H54 (cell line): ENCODE measurements around the gene IL3.
A peak's percentile ranks its signal among the peaks of the same experiment; 100 is the strongest.

Experiments
- DNase-seq: peaks from one replicate; pipeline ENCODE4 v3.0.0; 2011; ENCODE audit warnings: low spot score, mixed read lengths; ENCODE audit not compliant: insufficient read length
- FAIRE-seq: peaks from 3 replicates; lab custom pipeline; 2011; peaks lifted over from hg19 to GRCh38; lab: Jason Lieb, UNC
- POLR2A ChIP-seq: IDR thresholded peaks from 2 replicates; pipeline ENCODE4 v1.6.1; 2011; ENCODE audit warnings: low read depth, mild to moderate bottlenecking, low read length

IL3 gene

DNA sequence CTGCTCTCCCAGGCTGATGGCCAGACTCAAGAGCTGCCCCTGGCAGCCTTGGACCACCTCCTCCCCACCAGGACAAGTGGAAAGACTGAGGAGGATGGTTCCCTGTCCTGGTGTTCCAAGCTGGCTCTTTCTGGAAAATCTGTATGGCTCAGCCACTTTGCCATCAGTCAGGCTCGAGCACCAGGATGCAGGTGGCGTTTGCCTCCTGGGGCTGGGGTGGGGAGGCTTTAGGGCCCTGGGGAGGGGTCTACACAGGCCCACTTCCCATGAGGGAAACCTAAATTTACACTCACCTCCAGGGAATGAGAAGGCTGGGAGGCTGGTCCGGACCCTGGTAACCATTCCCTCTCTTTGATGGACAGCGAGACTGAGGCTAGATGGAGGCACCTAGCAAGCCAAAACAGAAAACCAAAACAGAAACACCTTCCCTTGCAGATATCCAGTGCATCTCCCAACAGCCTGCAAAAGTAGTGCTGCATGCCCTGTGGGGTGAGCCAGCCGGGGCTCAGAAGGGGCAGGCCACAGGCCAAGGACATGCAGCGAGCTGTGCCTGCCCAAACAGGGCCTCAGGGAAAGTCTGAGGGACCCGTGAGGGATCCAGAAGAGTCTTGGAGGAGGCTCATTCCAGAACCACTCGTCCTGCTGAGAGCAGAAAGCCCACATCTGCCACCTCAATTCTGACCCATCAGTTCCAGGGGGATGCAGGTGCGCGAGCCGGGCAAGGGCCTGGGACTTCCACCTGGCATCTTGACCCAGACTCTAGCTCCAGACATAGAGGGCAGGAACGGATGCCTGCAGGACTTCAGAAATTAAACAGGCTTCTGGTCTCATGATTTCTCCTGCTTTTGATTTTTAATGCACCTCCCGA is 7.7 kb downstream of the IL3 start:
- TF ChIP-seq POLR2A, result no peak
- FAIRE-seq (no peak), DNase-seq (no peak)

DNA sequence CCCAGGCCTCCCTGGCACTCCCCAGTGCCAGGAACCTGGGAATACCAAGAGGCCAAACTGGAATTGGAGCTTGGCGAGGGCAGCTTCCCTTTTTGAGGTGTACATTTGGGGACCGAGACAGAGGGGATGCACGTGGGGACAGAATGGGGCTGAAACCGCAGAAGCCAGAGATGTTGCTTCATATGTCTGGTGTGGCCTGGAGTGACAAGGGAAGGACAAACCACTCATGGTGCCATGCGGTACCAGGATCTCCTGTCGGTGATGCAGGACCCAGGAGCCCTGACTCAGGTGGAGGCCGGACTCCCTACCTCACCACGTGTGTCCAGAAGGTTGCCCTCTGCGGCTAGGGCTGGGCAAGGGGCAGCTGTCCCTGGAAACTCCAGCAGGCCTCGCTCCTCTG is 9.1 kb downstream of the IL3 start:
- FAIRE-seq (no peak), DNase-seq (no peak)
- no peak for TF ChIP-seq POLR2A

DNA sequence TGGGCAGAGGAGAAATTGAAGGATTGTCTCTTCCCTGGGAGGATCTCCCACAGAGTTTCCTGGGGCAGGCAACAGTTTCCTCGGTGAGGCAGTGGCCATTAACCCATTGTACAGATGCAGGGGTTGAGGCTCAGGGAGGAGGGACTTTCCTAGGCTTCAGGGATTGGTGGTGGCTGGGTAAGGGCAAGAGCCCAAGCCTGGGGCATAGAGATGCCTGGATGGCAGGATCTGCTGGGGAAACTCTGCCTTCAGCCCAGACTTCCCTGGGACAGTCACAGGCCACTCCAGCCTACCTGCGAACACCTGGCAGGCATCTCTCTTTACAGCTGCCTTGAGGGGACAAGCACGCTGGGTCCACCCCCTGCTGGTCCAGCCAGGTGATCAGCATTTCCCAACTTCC is 9.5 kb downstream of the IL3 start:
- FAIRE-seq (no peak), DNase-seq (no peak)
- TF ChIP-seq POLR2A, result no peak

DNA sequence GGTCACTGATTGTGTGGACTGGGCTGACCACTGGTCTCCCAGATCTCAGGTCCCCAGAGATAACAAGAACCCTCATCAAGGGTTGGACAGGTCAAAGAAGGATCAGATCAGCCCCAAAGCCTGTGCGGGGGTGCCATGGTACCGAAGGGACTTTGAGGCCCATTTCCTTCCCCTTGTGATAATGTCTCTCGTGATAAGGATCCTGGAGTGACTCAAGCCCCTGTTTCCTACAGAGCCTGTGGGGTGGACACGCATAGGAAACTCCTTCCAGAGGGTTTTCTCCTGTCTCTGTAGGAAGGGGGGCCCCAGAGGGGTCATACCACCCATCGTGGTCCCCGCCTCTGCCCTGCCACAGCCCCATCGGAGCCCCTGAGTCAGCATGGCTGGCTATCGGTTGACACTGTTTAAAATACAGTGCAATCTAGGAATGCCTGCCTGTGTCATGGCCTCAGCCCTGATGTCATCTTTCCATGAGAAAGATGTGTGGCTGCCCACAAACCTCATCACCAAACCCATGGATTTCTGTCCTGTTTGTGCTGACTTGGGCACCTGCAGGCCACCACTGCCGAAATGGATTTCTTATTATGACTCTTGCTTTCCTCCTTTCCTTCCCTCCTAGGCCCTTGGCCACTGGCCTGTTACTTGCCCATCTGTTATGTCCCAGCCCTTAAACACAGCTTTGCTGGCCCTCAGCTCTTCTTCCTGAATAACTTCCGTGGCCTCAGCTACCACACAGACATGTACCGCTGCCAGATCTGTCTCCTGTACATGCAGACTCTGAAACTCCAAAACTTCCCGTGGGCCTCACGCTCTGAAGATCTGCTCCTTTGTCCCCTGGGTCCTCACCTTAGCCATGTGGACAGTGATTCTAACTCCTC is 10.2 kb downstream of the IL3 start:
- FAIRE-seq, result no peak
- DNase-seq, result no peak
- TF ChIP-seq POLR2A, result no peak

DNA sequence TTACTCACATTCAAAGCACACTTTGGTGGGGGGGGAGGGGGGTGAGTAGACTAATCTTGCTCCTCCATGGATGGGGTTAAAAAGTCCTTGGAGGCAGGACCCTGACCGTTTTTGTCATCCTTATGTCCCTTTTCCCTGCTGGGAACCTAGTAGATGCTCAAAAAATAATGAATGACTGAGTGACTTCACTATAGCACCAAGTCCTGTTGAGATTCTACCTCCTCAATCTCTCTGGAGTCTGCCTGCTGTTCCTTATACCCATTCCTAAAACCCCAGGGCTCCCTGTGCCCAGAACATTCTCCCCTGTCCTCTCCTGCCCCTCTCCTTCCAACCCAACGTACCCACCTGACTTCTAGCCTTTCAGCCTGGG is 10.9 kb downstream of the IL3 start:
- DNase-seq (no peak), FAIRE-seq (no peak)
- TF ChIP-seq POLR2A, result no peak

DNA sequence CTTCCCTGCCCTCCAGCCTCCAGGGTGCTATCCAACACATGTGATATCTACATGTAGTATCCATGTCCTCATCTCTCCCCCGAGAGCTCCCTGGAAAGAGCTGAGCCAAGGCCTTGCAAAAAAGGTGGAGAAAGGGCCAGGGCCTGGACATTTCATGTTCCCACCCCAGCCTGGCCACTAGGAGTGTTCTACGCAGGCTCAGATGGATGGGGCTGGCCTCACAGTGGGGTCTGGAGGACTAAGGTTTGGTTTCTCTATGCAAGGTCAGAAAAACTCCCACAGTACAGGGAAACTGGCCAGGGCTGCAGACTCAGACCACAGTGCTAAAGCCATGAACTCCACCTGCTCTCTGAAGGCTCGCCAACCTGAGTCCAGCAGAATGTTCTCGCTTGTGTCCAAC is 11.6 kb downstream of the IL3 start:
- TF ChIP-seq POLR2A, result no peak
- FAIRE-seq (no peak), DNase-seq (no peak)

DNA sequence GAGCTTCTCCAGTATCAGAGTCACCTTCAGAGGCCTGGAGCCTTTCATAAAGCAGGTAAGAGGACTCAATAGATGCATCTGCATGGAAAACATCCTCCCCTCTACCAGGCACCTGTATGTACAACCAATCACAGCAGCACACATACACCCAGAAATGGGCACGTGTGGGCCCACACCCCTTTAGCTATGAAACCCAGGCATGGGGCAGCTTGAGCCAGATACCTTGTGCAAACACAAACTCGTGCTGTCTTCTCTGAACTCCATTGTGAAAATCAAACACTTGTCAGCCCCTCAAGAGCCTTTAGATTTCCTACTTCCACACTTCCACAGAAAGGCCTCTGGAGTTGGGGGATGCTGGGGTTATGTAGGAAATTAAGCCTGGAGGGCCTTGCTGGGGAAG is 12.1 kb downstream of the IL3 start:
- DNase-seq (no peak), FAIRE-seq (no peak)
- TF ChIP-seq POLR2A, result no peak

DNA sequence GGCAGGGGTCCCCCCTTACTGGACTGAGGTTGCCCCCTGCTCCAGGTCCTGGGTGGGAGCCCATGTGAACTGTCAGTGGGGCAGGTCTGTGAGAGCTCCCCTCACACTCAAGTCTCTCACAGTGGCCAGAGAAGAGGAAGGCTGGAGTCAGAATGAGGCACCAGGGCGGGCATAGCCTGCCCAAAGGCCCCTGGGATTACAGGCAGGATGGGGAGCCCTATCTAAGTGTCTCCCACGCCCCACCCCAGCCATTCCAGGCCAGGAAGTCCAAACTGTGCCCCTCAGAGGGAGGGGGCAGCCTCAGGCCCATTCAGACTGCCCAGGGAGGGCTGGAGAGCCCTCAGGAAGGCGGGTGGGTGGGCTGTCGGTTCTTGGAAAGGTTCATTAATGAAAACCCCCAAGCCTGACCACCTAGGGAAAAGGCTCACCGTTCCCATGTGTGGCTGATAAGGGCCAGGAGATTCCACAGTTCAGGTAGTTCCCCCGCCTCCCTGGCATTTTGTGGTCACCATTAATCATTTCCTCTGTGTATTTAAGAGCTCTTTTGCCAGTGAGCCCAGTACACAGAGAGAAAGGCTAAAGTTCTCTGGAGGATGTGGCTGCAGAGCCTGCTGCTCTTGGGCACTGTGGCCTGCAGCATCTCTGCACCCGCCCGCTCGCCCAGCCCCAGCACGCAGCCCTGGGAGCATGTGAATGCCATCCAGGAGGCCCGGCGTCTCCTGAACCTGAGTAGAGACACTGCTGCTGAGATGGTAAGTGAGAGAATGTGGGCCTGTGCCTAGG is 13.0 kb downstream of the IL3 start, which contains the start of gene CSF2:
CSF2 (plus strand) TSS at position 559 of the 783 bp plus-strand sequence; CDS start at position 594, 35 bp downstream.
- FAIRE-seq (no peak), DNase-seq (peak; percentile 59)
- no peak for TF ChIP-seq POLR2A

DNA sequence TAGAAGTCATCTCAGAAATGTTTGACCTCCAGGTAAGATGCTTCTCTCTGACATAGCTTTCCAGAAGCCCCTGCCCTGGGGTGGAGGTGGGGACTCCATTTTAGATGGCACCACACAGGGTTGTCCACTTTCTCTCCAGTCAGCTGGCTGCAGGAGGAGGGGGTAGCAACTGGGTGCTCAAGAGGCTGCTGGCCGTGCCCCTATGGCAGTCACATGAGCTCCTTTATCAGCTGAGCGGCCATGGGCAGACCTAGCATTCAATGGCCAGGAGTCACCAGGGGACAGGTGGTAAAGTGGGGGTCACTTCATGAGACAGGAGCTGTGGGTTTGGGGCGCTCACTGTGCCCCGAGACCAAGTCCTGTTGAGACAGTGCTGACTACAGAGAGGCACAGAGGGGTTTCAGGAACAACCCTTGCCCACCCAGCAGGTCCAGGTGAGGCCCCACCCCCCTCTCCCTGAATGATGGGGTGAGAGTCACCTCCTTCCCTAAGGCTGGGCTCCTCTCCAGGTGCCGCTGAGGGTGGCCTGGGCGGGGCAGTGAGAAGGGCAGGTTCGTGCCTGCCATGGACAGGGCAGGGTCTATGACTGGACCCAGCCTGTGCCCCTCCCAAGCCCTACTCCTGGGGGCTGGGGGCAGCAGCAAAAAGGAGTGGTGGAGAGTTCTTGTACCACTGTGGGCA is 13.8 kb downstream of the IL3 start:
- DNase-seq, result no peak
- FAIRE-seq, result no peak
- TF ChIP-seq POLR2A, result no peak

DNA sequence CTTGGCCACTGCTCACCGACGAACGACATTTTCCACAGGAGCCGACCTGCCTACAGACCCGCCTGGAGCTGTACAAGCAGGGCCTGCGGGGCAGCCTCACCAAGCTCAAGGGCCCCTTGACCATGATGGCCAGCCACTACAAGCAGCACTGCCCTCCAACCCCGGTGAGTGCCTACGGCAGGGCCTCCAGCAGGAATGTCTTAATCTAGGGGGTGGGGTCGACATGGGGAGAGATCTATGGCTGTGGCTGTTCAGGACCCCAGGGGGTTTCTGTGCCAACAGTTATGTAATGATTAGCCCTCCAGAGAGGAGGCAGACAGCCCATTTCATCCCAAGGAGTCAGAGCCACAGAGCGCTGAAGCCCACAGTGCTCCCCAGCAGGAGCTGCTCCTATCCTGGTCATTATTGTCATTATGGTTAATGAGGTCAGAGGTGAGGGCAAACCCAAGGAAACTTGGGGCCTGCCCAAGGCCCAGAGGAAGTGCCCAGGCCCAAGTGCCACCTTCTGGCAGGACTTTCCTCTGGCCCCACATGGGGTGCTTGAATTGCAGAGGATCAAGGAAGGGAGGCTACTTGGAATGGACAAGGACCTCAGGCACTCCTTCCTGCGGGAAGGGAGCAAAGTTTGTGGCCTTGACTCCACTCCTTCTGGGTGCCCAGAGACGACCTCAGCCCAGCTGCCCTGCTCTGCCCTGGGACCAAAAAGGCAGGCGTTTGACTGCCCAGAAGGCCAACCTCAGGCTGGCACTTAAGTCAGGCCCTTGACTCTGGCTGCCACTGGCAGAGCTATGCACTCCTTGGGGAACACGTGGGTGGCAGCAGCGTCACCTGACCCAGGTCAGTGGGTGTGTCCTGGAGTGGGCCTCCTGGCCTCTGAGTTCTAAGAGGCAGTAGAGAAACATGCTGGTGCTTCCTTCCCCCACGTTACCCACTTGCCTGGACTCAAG is 14.6 kb downstream of the IL3 start:
- TF ChIP-seq POLR2A, result no peak
- DNase-seq (no peak), FAIRE-seq (no peak)

DNA sequence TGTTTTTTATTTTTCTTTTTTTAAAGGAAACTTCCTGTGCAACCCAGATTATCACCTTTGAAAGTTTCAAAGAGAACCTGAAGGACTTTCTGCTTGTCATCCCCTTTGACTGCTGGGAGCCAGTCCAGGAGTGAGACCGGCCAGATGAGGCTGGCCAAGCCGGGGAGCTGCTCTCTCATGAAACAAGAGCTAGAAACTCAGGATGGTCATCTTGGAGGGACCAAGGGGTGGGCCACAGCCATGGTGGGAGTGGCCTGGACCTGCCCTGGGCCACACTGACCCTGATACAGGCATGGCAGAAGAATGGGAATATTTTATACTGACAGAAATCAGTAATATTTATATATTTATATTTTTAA is 15.2 kb downstream of the IL3 start:
- no peak for TF ChIP-seq POLR2A
- FAIRE-seq (no peak), DNase-seq (no peak)

DNA sequence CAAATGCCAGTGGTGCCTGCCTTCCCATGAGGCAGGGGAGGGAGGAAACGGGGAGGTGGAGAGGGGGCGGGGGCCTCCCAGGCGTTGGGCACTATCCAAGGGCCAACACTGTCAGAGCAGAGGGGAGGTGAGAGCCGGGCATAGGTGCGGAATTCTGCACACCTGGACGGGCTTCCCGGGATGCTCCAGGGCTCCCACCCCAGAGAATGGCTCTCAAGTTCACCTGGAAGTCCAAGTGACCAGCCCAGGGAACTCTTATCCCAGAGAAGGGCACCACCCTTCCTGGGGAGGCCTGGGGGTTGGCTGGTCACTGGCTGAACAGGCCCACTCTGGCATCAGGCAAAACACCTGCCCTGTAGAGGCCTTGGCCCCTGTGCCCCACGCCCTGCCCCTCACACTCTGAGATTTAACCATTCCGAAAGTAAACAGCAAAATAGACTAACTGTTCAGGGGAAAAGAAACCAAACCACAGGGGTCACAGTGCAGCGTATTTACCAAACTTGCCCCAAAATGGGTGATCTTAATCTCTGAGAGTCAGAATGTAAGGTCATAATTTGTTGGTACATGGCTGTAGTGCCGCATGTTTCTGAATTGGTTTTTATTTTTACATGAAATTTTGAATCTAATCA is 15.9 kb downstream of the IL3 start:
- DNase-seq (no peak), FAIRE-seq (no peak)
- no peak for TF ChIP-seq POLR2A
